Esophagus muscularis mucosa (tissue), 4 donors: ENCODE measurements around the gene TMC4.

Experiments
- CTCF ChIP-seq, 3 experiments: fragments of 200-600 bp in 2 of 3; fragments of 450-650 bp in 1 of 3; sonication (generic) in 2 of 3; IDR thresholded peaks; one replicate each; pipeline ENCODE4 v1.5.1; 2017 to 2019; ENCODE audit warnings: antibody characterized with exemption in 3 of 3, mild to moderate bottlenecking in 2 of 3, moderate library complexity in 1 of 3
- EP300 ChIP-seq: sonication (generic); formaldehyde crosslinking; IDR thresholded peaks from one replicate; pipeline ENCODE4 v1.6.1; 2017; ENCODE audit warnings: antibody characterized with exemption
- POLR2A ChIP-seq: fragments of 450-650 bp; IDR thresholded peaks from one replicate; pipeline ENCODE4 v1.6.1; 2017; ENCODE audit warnings: antibody characterized with exemption, moderate library complexity, mild to moderate bottlenecking, low read depth

GRCh38 chr19:54189145-54189734, 16.3 kb upstream of the TMC4 start, which contains the start of gene MBOAT7:
- TF ChIP-seq CTCF (IDR thresholded peaks at IDR 0.05) (peak in 2 of 3 experiments; percentile 42 to 44), POLR2A (no peak), EP300 (no peak)
